ENCODE data around the gene KRTDAP. TPM values are rescaled to one million over a fixed set of nuclear protein-coding genes. Genes with fewer than 3 reads are reported as not detected.

Gene KRTDAP, protein sequence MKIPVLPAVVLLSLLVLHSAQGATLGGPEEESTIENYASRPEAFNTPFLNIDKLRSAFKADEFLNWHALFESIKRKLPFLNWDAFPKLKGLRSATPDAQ
- not detected for total RNA-seq (ENCODE audit: unreplicated experiment)
- long read RNA-seq: 0 reads

DNA sequence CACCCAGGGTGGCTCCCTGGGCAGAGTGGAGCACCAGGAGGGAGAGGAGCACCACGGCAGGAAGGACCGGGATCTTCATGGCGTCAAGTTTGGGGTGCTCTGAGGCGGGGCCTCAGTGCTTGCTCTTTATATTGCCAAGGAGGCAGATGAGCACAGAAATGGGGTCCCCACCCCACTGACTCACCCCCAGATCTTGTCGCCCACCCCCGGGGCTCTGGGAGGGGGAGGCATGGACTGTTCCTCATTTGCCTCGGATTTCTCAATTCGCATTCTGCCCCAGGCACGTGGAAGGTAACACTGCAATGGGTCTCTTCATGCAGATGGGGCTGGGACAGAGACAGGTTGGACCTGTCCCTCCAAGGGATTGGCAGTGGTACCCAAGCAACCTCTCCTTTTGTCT lies at the start of gene KRTDAP:
Gene KRTDAP, minus strand, starts transcription at position 101 of the 400 bp plus-strand sequence. Its CDS starts 22 bp downstream, at position 79.
- DNase-seq: no peak
- H3K4me1 Mint-ChIP-seq (ENCODE audit: low read depth, unreplicated experiment): no peaks in the 10 kb centered on the region

GRCh38 chr19:35539850-35540249 lies 49.6 kb upstream of the KRTDAP start:
- Mint-ChIP-seq H3K27me3 (ENCODE audit: unreplicated experiment) (peaks cover 3% of the 10 kb centered on the region), H3K4me3 (ENCODE audit: unreplicated experiment) (no peak overlapping the region), H3K36me3 (ENCODE audit: unreplicated experiment) (no peaks in the 10 kb centered on the region), H3K27ac (ENCODE audit: unreplicated experiment) (no peak overlapping the region), H3K4me1 (ENCODE audit: low read depth, unreplicated experiment) (no peaks in the 10 kb centered on the region), H3K9me3 (ENCODE audit: unreplicated experiment) (no peaks in the 10 kb centered on the region)
- TF ChIP-seq, protein P1, sequence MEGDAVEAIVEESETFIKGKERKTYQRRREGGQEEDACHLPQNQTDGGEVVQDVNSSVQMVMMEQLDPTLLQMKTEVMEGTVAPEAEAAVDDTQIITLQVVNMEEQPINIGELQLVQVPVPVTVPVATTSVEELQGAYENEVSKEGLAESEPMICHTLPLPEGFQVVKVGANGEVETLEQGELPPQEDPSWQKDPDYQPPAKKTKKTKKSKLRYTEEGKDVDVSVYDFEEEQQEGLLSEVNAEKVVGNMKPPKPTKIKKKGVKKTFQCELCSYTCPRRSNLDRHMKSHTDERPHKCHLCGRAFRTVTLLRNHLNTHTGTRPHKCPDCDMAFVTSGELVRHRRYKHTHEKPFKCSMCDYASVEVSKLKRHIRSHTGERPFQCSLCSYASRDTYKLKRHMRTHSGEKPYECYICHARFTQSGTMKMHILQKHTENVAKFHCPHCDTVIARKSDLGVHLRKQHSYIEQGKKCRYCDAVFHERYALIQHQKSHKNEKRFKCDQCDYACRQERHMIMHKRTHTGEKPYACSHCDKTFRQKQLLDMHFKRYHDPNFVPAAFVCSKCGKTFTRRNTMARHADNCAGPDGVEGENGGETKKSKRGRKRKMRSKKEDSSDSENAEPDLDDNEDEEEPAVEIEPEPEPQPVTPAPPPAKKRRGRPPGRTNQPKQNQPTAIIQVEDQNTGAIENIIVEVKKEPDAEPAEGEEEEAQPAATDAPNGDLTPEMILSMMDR (IDR thresholded peaks at IDR 0.05; ENCODE audit: partially characterized antibody, unreplicated experiment): no peak
- no peak for DNase-seq

More for the DNA sequence above, at the start of gene KRTDAP:
- TF ChIP-seq, protein P1 (IDR thresholded peaks at IDR 0.05; ENCODE audit: partially characterized antibody, unreplicated experiment): no peak
- Mint-ChIP-seq H3K36me3 (ENCODE audit: unreplicated experiment) (no peaks in the 10 kb centered on the region), H3K9me3 (ENCODE audit: unreplicated experiment) (peaks cover 2% of the 10 kb centered on the region), H3K27ac (ENCODE audit: unreplicated experiment) (no peak within 1 kb of the TSS), H3K27me3 (ENCODE audit: unreplicated experiment) (peaks cover 2% of the 10 kb centered on the region), H3K4me3 (ENCODE audit: unreplicated experiment) (no peak within 1 kb of the TSS)

- no peak overlapping the region for H3K4me3 Mint-ChIP-seq (ENCODE audit: unreplicated experiment)
- no peak for DNase-seq
- no peaks in the 10 kb centered on the region for H3K4me1 Mint-ChIP-seq (ENCODE audit: low read depth, unreplicated experiment)
- TF ChIP-seq, protein P1 (IDR thresholded peaks at IDR 0.05; ENCODE audit: partially characterized antibody, unreplicated experiment): no peak
- H3K27me3 Mint-ChIP-seq (ENCODE audit: unreplicated experiment): peaks cover 3% of the 10 kb centered on the region
- H3K36me3 Mint-ChIP-seq (ENCODE audit: unreplicated experiment): no peaks in the 10 kb centered on the region
- H3K9me3 Mint-ChIP-seq (ENCODE audit: unreplicated experiment): no peaks in the 10 kb centered on the region
- no peak overlapping the region for H3K27ac Mint-ChIP-seq (ENCODE audit: unreplicated experiment)
Observed at GRCh38 chr19:35539314-35539713, 49.0 kb upstream of the KRTDAP start.

- DNase-seq: no peak
- peaks cover 5% of the 10 kb centered on the region for H3K9me3 Mint-ChIP-seq (ENCODE audit: unreplicated experiment)
- H3K27me3 Mint-ChIP-seq (ENCODE audit: unreplicated experiment): peaks cover 13% of the 10 kb centered on the region
- H3K4me1 Mint-ChIP-seq (ENCODE audit: low read depth, unreplicated experiment): no peaks in the 10 kb centered on the region
- H3K4me3 Mint-ChIP-seq (ENCODE audit: unreplicated experiment): no peak overlapping the region
- TF ChIP-seq, protein P1 (IDR thresholded peaks at IDR 0.05; ENCODE audit: partially characterized antibody, unreplicated experiment): no peak
- H3K36me3 Mint-ChIP-seq (ENCODE audit: unreplicated experiment): peaks cover 3% of the 10 kb centered on the region
- no peak overlapping the region for H3K27ac Mint-ChIP-seq (ENCODE audit: unreplicated experiment)
Observed at GRCh38 chr19:35534803-35535480, 44.7 kb upstream of the KRTDAP start.

GRCh38 chr19:35533822-35534392 lies 43.6 kb upstream of the KRTDAP start:
- no peak for DNase-seq
- TF ChIP-seq, protein P1 (IDR thresholded peaks at IDR 0.05; ENCODE audit: partially characterized antibody, unreplicated experiment): no peak
- Mint-ChIP-seq H3K36me3 (ENCODE audit: unreplicated experiment) (peaks cover 4% of the 10 kb centered on the region), H3K4me3 (ENCODE audit: unreplicated experiment) (no peak overlapping the region), H3K27ac (ENCODE audit: unreplicated experiment) (no peak overlapping the region), H3K4me1 (ENCODE audit: low read depth, unreplicated experiment) (no peaks in the 10 kb centered on the region), H3K9me3 (ENCODE audit: unreplicated experiment) (peaks cover 5% of the 10 kb centered on the region), H3K27me3 (ENCODE audit: unreplicated experiment) (peaks cover 13% of the 10 kb centered on the region)
